OCI-LY1 (cell line): ENCODE measurements around the gene KRT24.

Experiments
- CTCF ChIP-seq: fragments of 200-600 bp; sonication (generic), shearing (Covaris generic); IDR thresholded peaks from 2 replicates; pipeline ENCODE4 v1.5.1; 2017; ENCODE audit warnings: mild to moderate bottlenecking, antibody characterized with exemption, low read length, moderate library complexity, mixed read lengths
- EZH2 ChIP-seq: fragments of 200-600 bp; sonication (generic), shearing (Covaris generic); IDR thresholded peaks from 2 replicates; pipeline ENCODE4 v1.8.0; 2017; ENCODE audit warnings: borderline replicate concordance, mixed run types, mild to moderate bottlenecking, antibody characterized with exemption, low read length, moderate library complexity, mixed read lengths

GRCh38 chr17:40663252-40663651 is 40.3 kb downstream of the KRT24 start:
- no peak for TF ChIP-seq EZH2
- no peak for TF ChIP-seq CTCF
